Heart left ventricle (tissue), 13 donors: Measurements from ENCODE around the gene DHX32.

Source experiments
- POLR2A ChIP-seq, 2 donors: fragments of 450-650 bp; IDR thresholded peaks; one replicate each; pipeline ENCODE4 v1.6.1; 2017; ENCODE audit warnings: antibody characterized with exemption in 2 of 2, mild to moderate bottlenecking in 2 of 2, moderate library complexity in 2 of 2
- TF ChIP-seq, protein P1 (sequence below), 12 donors: fragments of 200-600 bp; sonication (generic) in 4 of 12; IDR thresholded peaks; one replicate each; pipeline versions ENCODE4 v1.5.0 to v1.8.0; 2018 to 2022; ENCODE audit warnings: antibody characterized with exemption in 12 of 12, mild to moderate bottlenecking in 5 of 12
- donor health status: ischemic (EF 13 %, LVEDD 7.1; RV severe dilation, severe dysfunction).
- donor health status: DM: no; HTN: yes; CAD: no.
- donor health status: DM: no; HTN: no; CAD: no.
- donor health status: ischemic (EF 25% LVEDD 6.9; RV normal size, moderate dysfunction).
- donor health status: ischemic (EF 25% LVEDD 5.7; RV mildly dilated, moderate dysfunction).
- donor health status: ischemic (EF 35%, LVEDD 5.7; RV mildly dilated, moderate dysfunction).
- donor health status: nonischemic (EF 11% LVEDD 7.7; RV severe dilation, severe dysfunction).
- donor health status: DM: yes; HTN: yes; CAD: no.
- donor health status: PGD.
- donor health status: ischemic (EF 29% LVEDD 5.4; RV normal size, mild dysfunction).
- donor health status: nonischemic (EF 23%, LVEDD 6.1; RV moderate dilation, normal function).

DNA sequence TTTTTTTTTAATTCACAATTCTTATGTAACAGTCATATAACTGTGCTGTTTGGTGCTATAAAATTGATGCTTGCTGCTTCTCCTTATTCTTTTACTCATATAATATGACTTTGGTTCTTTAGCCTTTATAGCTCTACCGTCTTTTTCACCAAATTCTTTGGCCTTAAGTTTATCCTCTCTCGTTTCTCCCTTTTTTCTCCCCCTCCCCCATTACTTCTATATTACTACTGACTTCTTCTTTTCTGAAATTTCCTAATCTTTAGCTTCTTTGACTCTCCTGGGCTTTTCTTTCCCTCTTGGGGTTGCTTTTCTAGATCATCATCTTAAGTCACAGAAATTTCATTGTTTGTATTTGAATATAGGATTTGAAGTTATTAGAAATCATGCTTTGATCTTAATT, 54.0 kb downstream of the DHX32 start:
- TF ChIP-seq, protein P1, sequence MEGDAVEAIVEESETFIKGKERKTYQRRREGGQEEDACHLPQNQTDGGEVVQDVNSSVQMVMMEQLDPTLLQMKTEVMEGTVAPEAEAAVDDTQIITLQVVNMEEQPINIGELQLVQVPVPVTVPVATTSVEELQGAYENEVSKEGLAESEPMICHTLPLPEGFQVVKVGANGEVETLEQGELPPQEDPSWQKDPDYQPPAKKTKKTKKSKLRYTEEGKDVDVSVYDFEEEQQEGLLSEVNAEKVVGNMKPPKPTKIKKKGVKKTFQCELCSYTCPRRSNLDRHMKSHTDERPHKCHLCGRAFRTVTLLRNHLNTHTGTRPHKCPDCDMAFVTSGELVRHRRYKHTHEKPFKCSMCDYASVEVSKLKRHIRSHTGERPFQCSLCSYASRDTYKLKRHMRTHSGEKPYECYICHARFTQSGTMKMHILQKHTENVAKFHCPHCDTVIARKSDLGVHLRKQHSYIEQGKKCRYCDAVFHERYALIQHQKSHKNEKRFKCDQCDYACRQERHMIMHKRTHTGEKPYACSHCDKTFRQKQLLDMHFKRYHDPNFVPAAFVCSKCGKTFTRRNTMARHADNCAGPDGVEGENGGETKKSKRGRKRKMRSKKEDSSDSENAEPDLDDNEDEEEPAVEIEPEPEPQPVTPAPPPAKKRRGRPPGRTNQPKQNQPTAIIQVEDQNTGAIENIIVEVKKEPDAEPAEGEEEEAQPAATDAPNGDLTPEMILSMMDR (IDR thresholded peaks at IDR 0.05) = no peak
- no peak for TF ChIP-seq POLR2A (IDR thresholded peaks at IDR 0.05)
